Mesenchymal stem cell (in vitro differentiated cells and primary cell): ENCODE results near the gene SLC1A2.
A peak's percentile ranks its signal among the peaks of the same experiment; 100 is the strongest.

Source experiments
- DNase-seq: peaks from one replicate; pipeline ENCODE4 v3.0.0-alpha.2; 2013
- H2AFZ ChIP-seq: one replicate; pipeline ENCODE4 v1.6.1; 2013; ENCODE audit warnings: low read depth, mild to moderate bottlenecking, control low read depth, inconsistent platforms, low read length, moderate library complexity
- H2AK5ac ChIP-seq: 2 replicates; pipeline ENCODE4 v1.6.1; 2013; ENCODE audit warnings: low read length, moderate library complexity, mild to moderate bottlenecking, inconsistent platforms; ENCODE audit not compliant: severe bottlenecking
- H2BK120ac ChIP-seq: one replicate; pipeline ENCODE4 v1.6.1; 2013; ENCODE audit warnings: low read depth, mild to moderate bottlenecking, inconsistent platforms, low read length, moderate library complexity
- H2BK12ac ChIP-seq, 2 experiments: one replicate each; pipeline ENCODE4 v1.6.1; 2013; ENCODE audit warnings: inconsistent platforms in 2 of 2, low read length in 2 of 2, mild to moderate bottlenecking in 2 of 2, moderate library complexity in 2 of 2, control low read depth in 1 of 2
- H2BK15ac ChIP-seq: one replicate; pipeline ENCODE4 v1.6.1; 2013; ENCODE audit warnings: mild to moderate bottlenecking, low read depth, inconsistent platforms; ENCODE audit not compliant: poor library complexity, severe bottlenecking
- H2BK5ac ChIP-seq: 2 replicates; pipeline ENCODE4 v1.6.1; 2013; ENCODE audit warnings: low read depth, mild to moderate bottlenecking, low read length, control low read depth, inconsistent platforms; ENCODE audit not compliant: poor library complexity, severe bottlenecking
- H3K14ac ChIP-seq, 2 experiments: one replicate each; pipeline ENCODE4 v1.6.1; 2013; ENCODE audit warnings: inconsistent platforms in 2 of 2, low read length in 2 of 2, control low read depth in 1 of 2, mild to moderate bottlenecking in 1 of 2, moderate library complexity in 1 of 2
- H3K18ac ChIP-seq, 2 experiments: one replicate each; pipeline ENCODE4 v1.6.1; 2013; ENCODE audit warnings: inconsistent platforms in 2 of 2, low read length in 2 of 2, control low read depth in 1 of 2, low read depth in 1 of 2, mild to moderate bottlenecking in 1 of 2
- H3K23ac ChIP-seq, 2 experiments: one replicate each; pipeline ENCODE4 v1.6.1; 2013; ENCODE audit warnings: inconsistent platforms in 2 of 2, low read length in 2 of 2, mild to moderate bottlenecking in 2 of 2, moderate library complexity in 2 of 2, control low read depth in 1 of 2
- H3K27ac ChIP-seq: 2 replicates; pipeline ENCODE4 v1.5.1; 2013; ENCODE audit warnings: mild to moderate bottlenecking, moderate library complexity, low read length, control low read depth, inconsistent platforms; ENCODE audit not compliant: poor library complexity, severe bottlenecking
- H3K27me3 ChIP-seq, 2 experiments: 2 replicates each; pipeline versions ENCODE4 v1.6.1 to v1.7.0; 2013; ENCODE audit warnings: low read length in 2 of 2, mild to moderate bottlenecking in 2 of 2, moderate library complexity in 2 of 2, control low read depth in 1 of 2, inconsistent platforms in 1 of 2; ENCODE audit not compliant: control insufficient read depth in 1 of 2, insufficient read depth in 1 of 2
- H3K36me3 ChIP-seq, 2 experiments: 2 replicates each; pipeline versions ENCODE4 v1.6.1 to v1.7.0; 2013; ENCODE audit warnings: low read length in 2 of 2, control low read depth in 1 of 2, inconsistent platforms in 1 of 2, low read depth in 1 of 2, mild to moderate bottlenecking in 1 of 2; ENCODE audit not compliant: insufficient read depth in 2 of 2, control insufficient read depth in 1 of 2
- H3K4ac ChIP-seq, 2 experiments: one replicate each; pipeline ENCODE4 v1.6.1; 2013; ENCODE audit warnings: inconsistent platforms in 2 of 2, low read length in 2 of 2, mild to moderate bottlenecking in 2 of 2, moderate library complexity in 2 of 2, control low read depth in 1 of 2, low read depth in 1 of 2
- H3K4me1 ChIP-seq: 2 replicates; pipeline ENCODE4 v1.6.1; 2013; ENCODE audit warnings: low read depth, low read length, control low read depth; ENCODE audit not compliant: control insufficient read depth, insufficient read depth
- H3K4me2 ChIP-seq: 2 replicates; pipeline ENCODE4 v1.6.1; 2013; ENCODE audit warnings: low read length, mild to moderate bottlenecking, inconsistent platforms; ENCODE audit not compliant: poor library complexity, severe bottlenecking
- H3K4me3 ChIP-seq, 2 experiments: 2 replicates each; pipeline versions ENCODE4 v1.5.1 to v1.7.0; 2013; ENCODE audit warnings: low read length in 2 of 2, mild to moderate bottlenecking in 2 of 2, control low read depth in 1 of 2, low read depth in 1 of 2; ENCODE audit not compliant: insufficient read depth in 1 of 2
- H3K79me1 ChIP-seq: replicated peaks from 2 replicates; pipeline ENCODE4 v1.6.1; 2013; ENCODE audit warnings: mild to moderate bottlenecking, control low read depth, low read length, inconsistent platforms; ENCODE audit not compliant: poor library complexity, severe bottlenecking
- H3K9ac ChIP-seq: 2 replicates; pipeline ENCODE4 v1.7.0; 2013; ENCODE audit warnings: mild to moderate bottlenecking, low read length, moderate library complexity
- H3K9me3 ChIP-seq: 2 replicates; pipeline ENCODE4 v1.7.0; 2013; ENCODE audit warnings: mild to moderate bottlenecking, low read length; ENCODE audit not compliant: control insufficient read depth
- H4K8ac ChIP-seq: one replicate; pipeline ENCODE4 v1.6.1; 2013; ENCODE audit warnings: inconsistent platforms, mild to moderate bottlenecking, low read length, moderate library complexity
- H4K91ac ChIP-seq: one replicate; pipeline ENCODE4 v1.6.1; 2013; ENCODE audit warnings: mild to moderate bottlenecking, low read length, inconsistent platforms
- WGBS: methylation state at CpG from one replicate; pipeline ENCODE4 v1.1.7; 2013; ENCODE audit warnings: mixed read lengths; 5-methylcytosine and 5-hydroxymethylcytosine counted together

SLC1A2 gene

GRCh38 chr11:35383953-35384352 is 35.4 kb downstream of the SLC1A2 start:
- H3K4me1 ChIP-seq: no peaks in the 10 kb centered on the region
- H3K14ac ChIP-seq: no peak overlapping the region
- no peak overlapping the region for H2AK5ac ChIP-seq
- H2BK5ac ChIP-seq: no peak overlapping the region
- H4K8ac ChIP-seq: no peak overlapping the region
- H3K4me3 ChIP-seq: no peak overlapping the region
- H3K27me3 ChIP-seq: no peaks in the 10 kb centered on the region
- WGBS: 100% methylated on average over 1 of the region's 5 CpGs
- H3K79me1 ChIP-seq: no peaks in the 10 kb centered on the region
- no peaks in the 10 kb centered on the region for H3K9me3 ChIP-seq
- H2BK120ac ChIP-seq: no peak overlapping the region
- no peak overlapping the region for H2BK12ac ChIP-seq
- no peak overlapping the region for H3K27ac ChIP-seq
- H2AFZ ChIP-seq: no peak overlapping the region
- H3K4ac ChIP-seq: no peak overlapping the region
- no peak for DNase-seq
- H3K4me2 ChIP-seq: no peak overlapping the region
- no peak overlapping the region for H3K23ac ChIP-seq
- no peak overlapping the region for H4K91ac ChIP-seq
- H3K18ac ChIP-seq: no peak overlapping the region
- H3K9ac ChIP-seq: no peak overlapping the region
- H2BK15ac ChIP-seq: no peak overlapping the region
- peaks cover 0 to 17% of the 10 kb centered on the region in 2 experiments for H3K36me3 ChIP-seq

- DNase-seq: no peak
- Histone ChIP-seq H3K4ac (no peak overlapping the region), H3K4me2 (no peak overlapping the region), H2AK5ac (no peak overlapping the region), H3K9ac (no peak overlapping the region), H3K9me3 (no peaks in the 10 kb centered on the region), H2BK15ac (no peak overlapping the region), H2BK120ac (no peak overlapping the region), H3K14ac (no peak overlapping the region), H4K8ac (no peak overlapping the region), H3K23ac (no peak overlapping the region), H2BK12ac (no peak overlapping the region), H3K27ac (no peak overlapping the region), H3K18ac (no peak overlapping the region), H2BK5ac (no peak overlapping the region), H3K4me1 (no peaks in the 10 kb centered on the region), H3K79me1 (no peaks in the 10 kb centered on the region), H3K36me3 (peaks cover 0 to 17% of the 10 kb centered on the region in 2 experiments), H4K91ac (no peak overlapping the region), H2AFZ (no peak overlapping the region), H3K4me3 (no peak overlapping the region), H3K27me3 (no peaks in the 10 kb centered on the region)
- WGBS: 88% methylated on average over 4 of the region's 4 CpGs
These were observed 37.5 kb downstream of the SLC1A2 start for GRCh38 chr11:35381709-35382322.

GRCh38 chr11:35380603-35381002 is 38.8 kb downstream of the SLC1A2 start:
- H3K4me3 ChIP-seq: no peak overlapping the region
- no peak overlapping the region for H3K9ac ChIP-seq
- no peak overlapping the region for H3K4me2 ChIP-seq
- no peak overlapping the region for H2BK15ac ChIP-seq
- no peak overlapping the region for H2BK120ac ChIP-seq
- no peak overlapping the region for H3K4ac ChIP-seq
- no peak overlapping the region for H4K91ac ChIP-seq
- H3K79me1 ChIP-seq: no peaks in the 10 kb centered on the region
- H2BK5ac ChIP-seq: no peak overlapping the region
- no peak overlapping the region for H3K18ac ChIP-seq
- no peaks in the 10 kb centered on the region for H3K27me3 ChIP-seq
- H3K9me3 ChIP-seq: no peaks in the 10 kb centered on the region
- no peaks in the 10 kb centered on the region for H3K4me1 ChIP-seq
- no peak overlapping the region for H4K8ac ChIP-seq
- peaks cover 0 to 19% of the 10 kb centered on the region in 2 experiments for H3K36me3 ChIP-seq
- H3K23ac ChIP-seq: no peak overlapping the region
- WGBS: 63% methylated on average over 5 of the region's 5 CpGs
- H3K14ac ChIP-seq: no peak overlapping the region
- no peak overlapping the region for H2AK5ac ChIP-seq
- DNase-seq: peak; percentile 13
- no peak overlapping the region for H2AFZ ChIP-seq
- H3K27ac ChIP-seq: no peak overlapping the region
- H2BK12ac ChIP-seq: no peak overlapping the region

- H2BK5ac ChIP-seq: no peak overlapping the region
- H3K4me3 ChIP-seq: no peak overlapping the region
- peaks cover 8% of the 10 kb centered on the region for H3K4me1 ChIP-seq
- H3K4ac ChIP-seq: no peak overlapping the region
- H4K8ac ChIP-seq: no peak overlapping the region
- H3K14ac ChIP-seq: no peak overlapping the region
- no peak overlapping the region for H2AFZ ChIP-seq
- H3K9ac ChIP-seq: peak overlapping the region; percentile 37
- H2BK120ac ChIP-seq: no peak overlapping the region
- no peak overlapping the region for H2BK15ac ChIP-seq
- peaks cover 0 to 34% of the 10 kb centered on the region in 2 experiments for H3K36me3 ChIP-seq
- no peaks in the 10 kb centered on the region for H3K27me3 ChIP-seq
- no peak overlapping the region for H2AK5ac ChIP-seq
- H2BK12ac ChIP-seq: no peak overlapping the region
- H4K91ac ChIP-seq: no peak overlapping the region
- DNase-seq: no peak
- no peaks in the 10 kb centered on the region for H3K9me3 ChIP-seq
- no peak overlapping the region for H3K4me2 ChIP-seq
- no peak overlapping the region for H3K23ac ChIP-seq
- WGBS: 85% methylated on average over 6 of the region's 6 CpGs
- no peak overlapping the region for H3K18ac ChIP-seq
- no peak overlapping the region for H3K27ac ChIP-seq
- H3K79me1 ChIP-seq: no peaks in the 10 kb centered on the region
These were observed 42.1 kb downstream of the SLC1A2 start for GRCh38 chr11:35377262-35377661.
